GM11168 (cell line): Measurements from ENCODE around the gene SPRED3.
"Not testable (repeated sequence)": the region's sequence is repeated elsewhere in the genome, so short reads cannot be mapped to it uniquely, and the experiment has no call there.

Experiments used
- in situ Hi-C: fragments of 300-500 bp; cut with MboI; formaldehyde crosslinking; loops from one replicate; pipeline ENCODE4 v1.12.0; 2022; ENCODE audit warnings: low sequenced_read_pairs; ENCODE audit not compliant: unreplicated experiment

The SPRED3 gene

GRCh38 chr19:38389957-38390924, 1.7 kb downstream of the SPRED3 start:
- in situ Hi-C loops: loop anchor here (10.0 kb wide), 1 partner anchor 485 kb away; the partner anchor contains the start of gene RINL

DNA sequence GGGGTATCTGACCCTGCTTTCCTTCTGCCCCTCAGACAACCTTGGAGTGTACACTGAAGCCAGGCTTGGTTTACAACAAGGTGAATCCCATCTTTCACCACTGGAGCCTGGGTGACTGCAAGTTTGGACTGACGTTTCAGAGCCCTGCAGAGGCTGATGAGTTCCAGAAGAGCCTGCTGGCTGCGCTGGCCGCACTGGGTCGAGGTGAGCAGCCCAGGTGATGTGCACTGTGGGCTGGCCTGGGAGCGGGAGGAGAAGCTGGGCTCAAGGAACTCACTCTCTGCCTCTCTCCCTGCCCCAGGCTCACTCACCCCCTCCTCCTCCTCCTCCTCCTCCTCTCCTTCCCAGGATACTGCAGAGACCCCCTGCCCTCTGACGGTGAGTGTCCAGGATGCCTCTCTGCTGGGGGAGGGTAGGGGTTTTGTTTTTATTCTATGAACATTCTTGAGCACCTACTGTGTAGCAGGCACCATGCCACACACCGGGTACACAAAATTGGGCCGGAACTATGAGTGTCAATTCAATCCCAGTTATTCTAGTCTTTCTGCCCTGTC, 3.5 kb downstream of the SPRED3 start:
- in situ Hi-C loops: loop anchor here (10.0 kb wide), 1 partner anchor 483 kb away; the partner anchor contains the start of gene RINL

- in situ Hi-C loops: loop anchor here (10.0 kb wide), 1 partner anchor 482 kb away; the partner anchor contains the start of gene RINL
Observed at GRCh38 chr19:38392707-38393308, 4.3 kb downstream of the SPRED3 start.

DNA sequence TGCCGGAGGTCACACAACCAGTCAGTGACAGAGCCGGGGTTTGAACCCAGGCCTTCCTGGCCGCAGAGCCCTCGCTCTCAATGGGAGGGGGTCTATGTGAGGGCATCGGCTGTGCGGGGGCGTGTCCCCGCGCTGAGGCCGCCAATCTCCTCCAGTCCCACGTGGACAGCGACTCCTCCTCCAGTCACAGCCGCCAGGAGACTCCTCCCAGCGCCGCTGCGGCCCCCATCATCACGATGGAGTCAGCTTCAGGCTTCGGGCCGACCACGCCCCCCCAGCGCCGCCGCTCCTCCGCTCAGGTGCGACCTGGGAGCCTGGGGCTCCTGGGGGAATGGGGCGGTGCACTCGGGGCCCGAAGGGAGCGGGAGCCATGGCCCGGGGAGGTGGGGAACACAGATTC, 6.0 kb downstream of the SPRED3 start:
- in situ Hi-C loops: loop anchor here (10.0 kb wide), 1 partner anchor 480 kb away; the partner anchor contains the start of gene RINL

- in situ Hi-C loops: loop anchor here (10.0 kb wide), 1 partner anchor 479 kb away; the partner anchor contains the start of gene RINL
Observed at GRCh38 chr19:38395381-38396114, 7.1 kb downstream of the SPRED3 start.

DNA sequence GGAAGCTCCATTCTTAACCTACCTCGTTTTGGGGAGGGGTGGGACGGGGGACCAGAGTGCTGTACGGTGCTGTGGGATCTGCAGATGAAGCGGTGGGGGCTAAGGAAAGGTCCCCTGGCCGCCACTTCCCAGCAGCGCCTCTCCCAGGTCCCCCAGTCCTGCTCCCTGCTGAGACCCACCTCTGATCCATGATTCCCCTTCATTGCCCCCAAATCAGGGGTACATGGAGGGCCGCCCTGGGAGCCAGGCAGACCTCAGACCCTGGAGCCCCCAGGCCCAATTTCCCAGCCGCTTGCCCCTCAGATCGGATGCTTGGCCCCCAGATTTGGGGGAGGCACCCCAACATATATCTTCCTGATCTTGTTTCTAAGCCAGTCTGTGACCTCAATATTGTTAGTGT, 10.6 kb downstream of the SPRED3 start:
- in situ Hi-C loops: loop anchor here (10.0 kb wide), 1 partner anchor 476 kb away; the partner anchor contains the start of gene RINL

GRCh38 chr19:38399537-38399936, 11.0 kb downstream of the SPRED3 start:
- in situ Hi-C loops: loop anchor here (10.0 kb wide), 1 partner anchor 475 kb away; the partner anchor contains the start of gene RINL

GRCh38 chr19:38400361-38400760, 11.9 kb downstream of the SPRED3 start:
- in situ Hi-C loops: no loop called here

DNA sequence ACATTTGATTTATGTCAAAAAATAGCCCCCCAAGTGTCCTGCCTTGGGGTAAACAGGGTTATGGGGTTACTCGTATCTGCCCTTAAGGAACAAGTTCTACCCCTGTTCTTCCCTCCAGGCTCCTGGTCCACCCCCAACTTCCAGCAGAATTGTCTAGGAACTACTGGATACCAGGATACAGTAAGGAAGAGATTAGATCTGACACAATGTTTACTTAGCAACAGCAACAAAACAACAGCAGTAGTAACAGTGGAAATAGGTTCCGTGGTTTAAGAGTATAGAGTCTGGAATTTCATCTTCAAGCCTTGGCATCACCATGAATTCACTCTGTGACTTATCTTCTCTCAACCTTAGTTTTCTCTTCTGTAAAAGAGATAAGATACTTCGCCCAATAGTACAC, 12.7 kb downstream of the SPRED3 start:
- in situ Hi-C loops: no loop called here

- in situ Hi-C loops: no loop called here
Observed at GRCh38 chr19:38402623-38402966, 14.1 kb downstream of the SPRED3 start.

- in situ Hi-C loops: no loop called here
Observed at GRCh38 chr19:38402967-38403674, 14.6 kb downstream of the SPRED3 start, which contains the start of gene FAM98C. Gene FAM98C (plus strand): TSS chr19:38403093. CDS start chr19:38403154, 61 bp downstream.

DNA sequence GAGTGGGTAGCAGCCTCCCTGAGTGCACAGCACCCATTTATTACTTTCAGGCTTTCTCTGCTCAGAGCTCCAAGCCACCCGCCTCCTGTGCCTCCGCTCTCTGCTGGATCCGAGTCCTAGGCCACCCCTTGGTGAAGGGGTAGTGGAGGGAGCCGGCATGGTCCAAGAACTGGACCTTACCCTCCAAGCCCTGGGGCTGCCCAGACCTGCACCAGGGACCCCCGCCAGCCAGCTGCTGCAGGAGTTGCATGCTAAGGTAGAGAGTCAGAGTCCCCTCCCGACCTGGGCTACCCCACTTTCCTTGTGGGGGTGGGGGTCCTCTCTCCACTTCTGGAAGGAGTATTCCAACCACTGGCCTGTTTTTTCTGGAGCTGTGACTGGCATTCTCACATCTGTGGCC, 16.4 kb downstream of the SPRED3 start:
- in situ Hi-C loops: no loop called here

DNA sequence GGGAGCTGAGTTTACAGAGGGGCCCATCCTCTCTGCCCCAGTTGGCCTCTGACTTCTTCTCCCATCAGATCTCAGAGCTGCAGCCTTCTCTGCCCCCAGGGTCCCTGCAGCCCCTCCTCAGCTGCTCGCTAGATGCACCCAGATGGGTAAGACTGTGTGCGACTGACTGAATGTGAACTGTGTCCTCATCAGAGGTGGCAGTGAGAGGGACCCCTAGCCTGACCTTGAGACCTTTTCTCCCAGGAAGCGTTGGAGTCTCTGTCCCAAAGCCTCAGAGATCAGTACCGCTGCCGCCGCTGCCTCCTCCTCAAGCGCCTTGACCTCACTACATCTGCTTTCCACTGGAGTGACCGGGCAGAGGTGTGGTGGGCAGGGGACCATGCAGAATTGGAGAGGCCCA, 16.8 kb downstream of the SPRED3 start:
- in situ Hi-C loops: no loop called here

- in situ Hi-C loops: no loop called here
Observed at GRCh38 chr19:38409631-38410133, 21.2 kb downstream of the SPRED3 start.

GRCh38 chr19:38410407-38410806, 21.9 kb downstream of the SPRED3 start:
- in situ Hi-C loops: not testable (repeated sequence)

DNA sequence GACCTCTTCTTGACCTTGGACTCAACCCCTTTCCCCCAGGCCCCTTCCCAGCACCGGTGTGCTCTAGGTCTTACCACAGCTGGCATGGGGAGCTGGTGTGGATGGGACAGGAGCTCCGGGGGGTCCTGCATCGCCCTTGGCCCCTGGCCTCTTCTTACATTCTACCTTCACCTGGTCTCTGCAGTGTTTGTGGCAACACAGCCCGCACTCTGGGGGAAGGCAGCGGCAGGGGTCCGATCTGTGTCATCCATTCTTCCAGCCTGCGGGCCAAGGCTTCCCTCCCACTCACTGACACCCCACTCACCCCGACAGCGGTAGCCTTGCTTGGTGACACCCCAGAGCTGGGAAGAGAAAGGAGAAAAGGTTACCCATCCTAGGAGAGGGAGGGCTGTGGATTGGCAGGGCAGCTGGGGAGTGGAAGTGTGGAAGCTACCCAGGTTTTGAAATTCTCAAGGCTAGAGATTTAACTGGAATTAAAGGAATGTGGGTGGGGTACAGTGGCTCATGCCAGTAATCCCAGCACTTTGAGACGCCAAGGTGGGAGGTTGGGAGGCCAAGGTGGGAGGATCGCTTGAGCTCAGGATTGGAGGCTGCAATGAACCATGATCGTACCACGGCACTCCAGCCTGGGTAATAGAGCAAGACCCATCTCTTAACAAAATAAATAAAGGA, 22.7 kb downstream of the SPRED3 start:
- in situ Hi-C loops: no loop called here

GRCh38 chr19:38411898-38412297, 23.4 kb downstream of the SPRED3 start:
- in situ Hi-C loops: not testable (repeated sequence)

DNA sequence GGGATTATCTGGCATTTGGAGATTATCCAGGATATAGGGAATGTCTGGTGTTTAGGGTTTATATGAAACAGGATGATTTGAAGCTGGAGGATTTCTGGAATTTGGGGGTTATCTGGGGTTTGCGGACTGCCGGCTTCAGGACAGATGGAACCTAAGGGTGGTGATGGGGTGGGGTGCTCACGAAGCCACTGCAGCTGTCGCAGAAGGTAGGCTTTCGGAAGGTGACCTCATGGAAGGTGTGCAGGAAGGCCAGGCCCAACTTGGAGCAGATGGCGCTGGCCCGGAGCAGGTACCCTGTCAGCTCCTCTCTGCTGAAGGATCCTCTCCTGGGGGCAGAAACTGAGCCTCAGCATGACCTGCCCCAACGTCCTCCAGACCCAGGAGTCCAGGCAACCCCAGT, 24.0 kb downstream of the SPRED3 start:
- in situ Hi-C loops: no loop called here

DNA sequence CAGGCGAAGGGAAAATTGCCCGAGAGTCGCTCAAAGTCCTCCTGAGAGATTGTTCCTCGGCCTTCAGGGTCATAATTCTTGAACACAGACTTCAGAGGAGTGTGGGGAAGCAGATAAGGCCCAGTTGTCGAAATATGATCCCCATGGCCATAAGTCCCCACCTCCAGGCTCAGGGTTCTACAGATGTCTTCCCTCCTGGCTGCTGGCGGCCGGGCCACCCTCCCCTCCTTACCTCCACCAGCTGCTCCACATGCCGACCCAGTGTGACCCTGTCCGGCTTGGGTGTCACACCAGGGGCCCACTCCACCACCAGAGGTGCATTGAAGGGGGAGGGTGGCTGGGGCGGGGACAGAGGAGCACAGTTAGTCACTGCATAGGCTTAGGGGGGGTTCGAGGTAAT, 24.5 kb downstream of the SPRED3 start:
- in situ Hi-C loops: no loop called here
